Measurements from ENCODE around the gene DIS3. TPM values are rescaled to one million over a fixed set of nuclear protein-coding genes. Genes with fewer than 3 reads are reported as not detected.

The DIS3 gene
- total RNA-seq (ENCODE audit: low replicate concordance), result 39.1 and 62.0 TPM in 2 replicates

GRCh38 chr13:72781451-72782439, at the start of gene DIS3, which contains the start of gene PIBF1:
TSS of gene DIS3 (minus strand) at chr13:72781900. CDS start at chr13:72781832, 68 bp downstream.
TSS of gene PIBF1 (plus strand) at chr13:72782133. CDS start at chr13:72783470, 1,337 bp downstream.
- peak within 1 kb of the TSS; percentile 99 for H3K4me3 Mint-ChIP-seq
- H3K4me1 Mint-ChIP-seq, result peaks cover 28% of the 10 kb centered on the region
- peaks cover 12% of the 10 kb centered on the region for H3K4me1 ChIP-seq
- peak; percentile 98 for DNase-seq (ENCODE audit: low spot score)
- no peaks in the 10 kb centered on the region for H3K27me3 ChIP-seq
- peak within 1 kb of the TSS; percentile 62 for H3K27ac ChIP-seq
- H3K4me2 ChIP-seq, result peak within 1 kb of the TSS; percentile 94
- H3K9ac ChIP-seq, result peak within 1 kb of the TSS; percentile 83
- H3K9me3 Mint-ChIP-seq, result no peaks in the 10 kb centered on the region
- peaks cover 14% of the 10 kb centered on the region for H4K20me1 ChIP-seq (ENCODE audit: low read depth)
- H3K27me3 Mint-ChIP-seq (ENCODE audit: insufficient read depth, low read depth), result peaks cover 3% of the 10 kb centered on the region
- H3F3A ChIP-seq (ENCODE audit: low read depth), result peaks cover 5% of the 10 kb centered on the region
- peaks cover 11% of the 10 kb centered on the region for H3K36me3 ChIP-seq
- H3K79me2 ChIP-seq (ENCODE audit: low read depth), result peaks cover 87% of the 10 kb centered on the region
- peak within 1 kb of the TSS; percentile 86 for H3K4me3 ChIP-seq
- H3K36me3 Mint-ChIP-seq, result peaks cover 17% of the 10 kb centered on the region
- H2AFZ ChIP-seq (replicated peaks), result peak within 1 kb of the TSS; percentile 51
- peak within 1 kb of the TSS; percentile 97 for H3K27ac Mint-ChIP-seq
- H3K9me3 ChIP-seq (ENCODE audit: low read depth), result no peaks in the 10 kb centered on the region
- no peak for TF ChIP-seq CTCF (IDR thresholded peaks at IDR 0.05)
- TF ChIP-seq EZH2 (IDR thresholded peaks at IDR 0.05), result no peak
- TF ChIP-seq EZH2phosphoT487 (IDR thresholded peaks at IDR 0.05), result no peak

- no peaks in the 10 kb centered on the region for H3K4me1 Mint-ChIP-seq
- no peaks in the 10 kb centered on the region for H4K20me1 ChIP-seq (ENCODE audit: low read depth)
- H3K9me3 ChIP-seq (ENCODE audit: low read depth), result no peaks in the 10 kb centered on the region
- no peak overlapping the region for H3K4me3 ChIP-seq
- no peaks in the 10 kb centered on the region for H3K4me1 ChIP-seq
- no peaks in the 10 kb centered on the region for H3K79me2 ChIP-seq (ENCODE audit: low read depth)
- no peak for DNase-seq (ENCODE audit: low spot score)
- no peaks in the 10 kb centered on the region for H3K9me3 Mint-ChIP-seq
- no peaks in the 10 kb centered on the region for H3K27me3 Mint-ChIP-seq (ENCODE audit: insufficient read depth, low read depth)
- H3K36me3 Mint-ChIP-seq, result peaks cover 36% of the 10 kb centered on the region
- no peaks in the 10 kb centered on the region for H3F3A ChIP-seq (ENCODE audit: low read depth)
- H3K36me3 ChIP-seq, result peaks cover 8% of the 10 kb centered on the region
- H3K9ac ChIP-seq, result no peak overlapping the region
- TF ChIP-seq EZH2 (IDR thresholded peaks at IDR 0.05) (no peak), EZH2phosphoT487 (IDR thresholded peaks at IDR 0.05) (no peak), CTCF (IDR thresholded peaks at IDR 0.05) (no peak)
- no peak overlapping the region for H2AFZ ChIP-seq (replicated peaks)
- no peaks in the 10 kb centered on the region for H3K27me3 ChIP-seq
- H3K27ac Mint-ChIP-seq, result no peak overlapping the region
- no peak overlapping the region for H3K27ac ChIP-seq
- H3K4me3 Mint-ChIP-seq, result no peak overlapping the region
- H3K4me2 ChIP-seq, result no peak overlapping the region
Measured at GRCh38 chr13:72823724-72824123, 42.0 kb upstream of the DIS3 start.

GRCh38 chr13:72823081-72823480, 41.4 kb upstream of the DIS3 start:
- Mint-ChIP-seq H3K4me3 (no peak overlapping the region), H3K36me3 (peaks cover 35% of the 10 kb centered on the region), H3K4me1 (no peaks in the 10 kb centered on the region), H3K27me3 (ENCODE audit: insufficient read depth, low read depth) (no peaks in the 10 kb centered on the region), H3K9me3 (no peaks in the 10 kb centered on the region), H3K27ac (no peak overlapping the region)
- TF ChIP-seq EZH2phosphoT487 (IDR thresholded peaks at IDR 0.05), result no peak
- no peak for TF ChIP-seq CTCF (IDR thresholded peaks at IDR 0.05)
- no peak for TF ChIP-seq EZH2 (IDR thresholded peaks at IDR 0.05)
- Histone ChIP-seq H3K9me3 (ENCODE audit: low read depth) (no peaks in the 10 kb centered on the region), H3K79me2 (ENCODE audit: low read depth) (no peaks in the 10 kb centered on the region), H3K36me3 (peaks cover 8% of the 10 kb centered on the region), H3K27me3 (no peaks in the 10 kb centered on the region), H3F3A (ENCODE audit: low read depth) (no peaks in the 10 kb centered on the region), H4K20me1 (ENCODE audit: low read depth) (no peaks in the 10 kb centered on the region), H3K4me2 (no peak overlapping the region), H2AFZ (replicated peaks) (no peak overlapping the region), H3K4me3 (no peak overlapping the region), H3K4me1 (no peaks in the 10 kb centered on the region), H3K27ac (no peak overlapping the region), H3K9ac (no peak overlapping the region)
- no peak for DNase-seq (ENCODE audit: low spot score)

Data from neural progenitor cell (in vitro differentiated cells).